ENCODE data around the gene HSPB6.

DNA sequence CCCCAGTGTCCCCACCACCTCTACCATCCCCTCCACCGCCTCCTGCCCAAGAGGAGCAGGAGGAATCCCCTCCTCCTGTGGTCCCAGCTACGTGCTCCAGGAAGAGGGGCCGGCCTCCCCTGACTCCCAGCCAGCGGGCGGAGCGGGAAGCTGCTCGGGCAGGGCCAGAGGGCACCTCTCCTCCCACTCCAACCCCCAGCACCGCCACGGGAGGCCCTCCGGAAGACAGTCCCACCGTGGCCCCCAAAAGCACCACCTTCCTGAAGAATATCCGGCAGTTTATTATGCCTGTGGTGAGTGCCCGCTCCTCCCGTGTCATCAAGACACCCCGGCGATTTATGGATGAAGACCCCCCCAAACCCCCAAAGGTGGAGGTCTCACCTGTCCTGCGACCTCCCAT, 36.2 kb downstream of the HSPB6 start:
- TF ChIP-seq, protein P1, sequence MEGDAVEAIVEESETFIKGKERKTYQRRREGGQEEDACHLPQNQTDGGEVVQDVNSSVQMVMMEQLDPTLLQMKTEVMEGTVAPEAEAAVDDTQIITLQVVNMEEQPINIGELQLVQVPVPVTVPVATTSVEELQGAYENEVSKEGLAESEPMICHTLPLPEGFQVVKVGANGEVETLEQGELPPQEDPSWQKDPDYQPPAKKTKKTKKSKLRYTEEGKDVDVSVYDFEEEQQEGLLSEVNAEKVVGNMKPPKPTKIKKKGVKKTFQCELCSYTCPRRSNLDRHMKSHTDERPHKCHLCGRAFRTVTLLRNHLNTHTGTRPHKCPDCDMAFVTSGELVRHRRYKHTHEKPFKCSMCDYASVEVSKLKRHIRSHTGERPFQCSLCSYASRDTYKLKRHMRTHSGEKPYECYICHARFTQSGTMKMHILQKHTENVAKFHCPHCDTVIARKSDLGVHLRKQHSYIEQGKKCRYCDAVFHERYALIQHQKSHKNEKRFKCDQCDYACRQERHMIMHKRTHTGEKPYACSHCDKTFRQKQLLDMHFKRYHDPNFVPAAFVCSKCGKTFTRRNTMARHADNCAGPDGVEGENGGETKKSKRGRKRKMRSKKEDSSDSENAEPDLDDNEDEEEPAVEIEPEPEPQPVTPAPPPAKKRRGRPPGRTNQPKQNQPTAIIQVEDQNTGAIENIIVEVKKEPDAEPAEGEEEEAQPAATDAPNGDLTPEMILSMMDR (IDR thresholded peaks at IDR 0.05) = no peak
- TF ChIP-seq ZFX (IDR thresholded peaks at IDR 0.05; ENCODE audit: borderline replicate concordance) = no peak
